Measurements from ENCODE around the gene TUBGCP3.

The TUBGCP3 gene

DNA sequence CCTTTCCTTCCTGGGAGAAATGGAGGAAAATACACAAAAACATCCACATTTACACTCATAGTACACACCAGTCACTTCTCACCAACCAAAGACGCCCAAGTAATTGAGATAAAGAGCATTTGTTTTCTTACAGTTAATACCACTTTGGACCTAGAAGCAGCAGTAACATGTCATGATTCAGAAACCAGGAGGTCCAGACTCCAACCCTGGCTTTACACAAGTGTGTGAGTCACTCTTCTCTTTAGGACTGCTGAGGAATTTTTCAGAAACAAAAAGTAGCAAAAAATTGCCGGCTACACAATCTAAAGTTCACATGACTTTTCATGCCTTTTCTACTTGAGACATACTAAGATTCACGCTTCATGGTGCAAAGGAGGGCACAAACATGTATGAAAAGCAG lies 42.1 kb downstream of the TUBGCP3 start:
- H3K4me3 ChIP-seq (ENCODE audit: low read depth, low read length): no peak overlapping the region
- TF ChIP-seq, protein P1, sequence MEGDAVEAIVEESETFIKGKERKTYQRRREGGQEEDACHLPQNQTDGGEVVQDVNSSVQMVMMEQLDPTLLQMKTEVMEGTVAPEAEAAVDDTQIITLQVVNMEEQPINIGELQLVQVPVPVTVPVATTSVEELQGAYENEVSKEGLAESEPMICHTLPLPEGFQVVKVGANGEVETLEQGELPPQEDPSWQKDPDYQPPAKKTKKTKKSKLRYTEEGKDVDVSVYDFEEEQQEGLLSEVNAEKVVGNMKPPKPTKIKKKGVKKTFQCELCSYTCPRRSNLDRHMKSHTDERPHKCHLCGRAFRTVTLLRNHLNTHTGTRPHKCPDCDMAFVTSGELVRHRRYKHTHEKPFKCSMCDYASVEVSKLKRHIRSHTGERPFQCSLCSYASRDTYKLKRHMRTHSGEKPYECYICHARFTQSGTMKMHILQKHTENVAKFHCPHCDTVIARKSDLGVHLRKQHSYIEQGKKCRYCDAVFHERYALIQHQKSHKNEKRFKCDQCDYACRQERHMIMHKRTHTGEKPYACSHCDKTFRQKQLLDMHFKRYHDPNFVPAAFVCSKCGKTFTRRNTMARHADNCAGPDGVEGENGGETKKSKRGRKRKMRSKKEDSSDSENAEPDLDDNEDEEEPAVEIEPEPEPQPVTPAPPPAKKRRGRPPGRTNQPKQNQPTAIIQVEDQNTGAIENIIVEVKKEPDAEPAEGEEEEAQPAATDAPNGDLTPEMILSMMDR (IDR thresholded peaks at IDR 0.05; ENCODE audit: low read depth, low read length): no peak

DNA sequence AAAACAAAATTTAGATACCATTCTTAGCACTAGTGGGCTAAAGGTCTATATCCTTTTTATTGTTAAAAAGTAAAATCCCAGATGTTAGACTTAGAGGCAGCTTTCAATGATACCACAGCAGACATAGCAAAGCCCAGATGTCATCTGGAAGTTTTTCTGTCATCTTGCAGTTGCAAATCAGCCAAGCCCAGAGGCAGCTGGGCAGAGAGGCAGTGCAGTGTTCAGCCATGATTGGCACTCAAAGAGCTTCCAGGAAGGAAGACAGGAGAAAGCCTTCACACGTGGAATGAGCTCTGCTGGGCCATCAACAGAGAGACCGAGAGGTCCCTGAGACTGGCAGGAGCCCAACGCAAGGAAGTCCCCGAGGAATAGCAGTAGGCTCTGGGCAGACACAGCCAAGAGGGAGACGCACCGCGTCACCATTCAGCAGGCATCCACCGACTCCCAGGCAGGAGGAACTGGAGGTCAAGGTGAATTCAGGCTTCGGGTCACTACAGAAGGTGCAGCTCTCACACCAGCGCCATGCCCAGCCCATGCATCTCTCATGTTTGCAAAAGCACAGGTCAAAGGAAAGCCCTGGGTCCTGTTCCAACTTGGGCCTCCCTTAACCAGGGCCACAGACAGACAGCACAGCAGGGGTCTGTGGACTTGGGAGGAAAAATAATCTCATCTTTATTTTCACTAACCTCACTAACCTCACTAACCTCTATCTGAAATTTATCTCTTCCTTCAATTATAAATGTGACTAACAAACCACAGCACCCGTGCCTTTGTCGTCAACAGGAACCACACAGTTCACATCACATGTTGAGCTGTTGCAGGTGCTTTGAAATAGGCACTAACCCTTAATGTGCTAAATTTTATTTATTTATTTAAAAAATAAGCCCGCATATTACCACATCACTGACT lies 54.9 kb downstream of the TUBGCP3 start:
- H3K4me3 ChIP-seq (ENCODE audit: low read depth, low read length): no peak overlapping the region
- TF ChIP-seq, protein P1 (IDR thresholded peaks at IDR 0.05; ENCODE audit: low read depth, low read length): no peak

DNA sequence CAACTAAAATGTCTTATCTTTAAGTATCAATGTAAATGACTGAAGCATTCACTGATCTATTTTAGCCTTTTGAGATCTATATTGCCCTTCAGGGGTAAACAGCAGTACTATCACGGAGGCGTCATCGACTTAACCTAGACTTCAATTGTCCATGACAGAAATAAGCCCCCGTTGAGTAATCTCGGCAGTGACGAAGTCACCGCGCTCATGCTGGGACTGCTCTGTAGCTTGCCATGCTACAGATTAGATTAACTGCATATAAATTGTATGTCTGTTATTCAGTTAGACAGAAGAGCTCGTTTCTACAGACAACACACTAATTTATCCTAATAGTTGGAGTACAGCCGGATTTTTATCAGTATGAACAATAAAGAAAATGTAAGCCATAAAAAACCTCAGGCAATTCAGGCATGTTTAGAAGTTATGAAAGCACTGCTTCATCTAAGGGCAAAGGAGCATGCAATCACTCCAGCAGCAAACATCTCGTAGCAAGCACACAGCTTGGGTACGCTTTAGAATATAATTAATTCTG lies 56.6 kb downstream of the TUBGCP3 start:
- H3K4me3 ChIP-seq (ENCODE audit: low read depth, low read length): no peak overlapping the region
- TF ChIP-seq, protein P1 (IDR thresholded peaks at IDR 0.05; ENCODE audit: low read depth, low read length): no peak

DNA sequence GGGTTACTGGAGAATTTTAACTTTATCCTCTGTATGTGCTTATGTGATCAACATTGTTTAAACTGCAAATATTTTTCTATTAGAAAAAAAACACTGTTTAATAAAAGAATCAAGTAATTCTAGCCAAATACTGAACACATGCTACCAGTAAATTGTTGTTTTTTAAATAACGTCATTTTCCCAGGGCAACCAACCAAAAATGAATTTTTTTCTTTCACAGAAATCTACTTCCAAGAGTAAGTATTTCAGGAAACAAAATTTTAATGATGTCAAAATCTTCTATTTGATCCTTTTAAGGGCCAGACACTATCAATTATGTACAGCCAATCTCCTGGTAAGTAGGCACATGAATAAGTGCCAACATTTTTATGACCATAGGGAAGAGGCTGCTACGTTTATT lies 57.1 kb downstream of the TUBGCP3 start:
- no peak overlapping the region for H3K4me3 ChIP-seq (ENCODE audit: low read depth, low read length)
- TF ChIP-seq, protein P1 (IDR thresholded peaks at IDR 0.05; ENCODE audit: low read depth, low read length): no peak

DNA sequence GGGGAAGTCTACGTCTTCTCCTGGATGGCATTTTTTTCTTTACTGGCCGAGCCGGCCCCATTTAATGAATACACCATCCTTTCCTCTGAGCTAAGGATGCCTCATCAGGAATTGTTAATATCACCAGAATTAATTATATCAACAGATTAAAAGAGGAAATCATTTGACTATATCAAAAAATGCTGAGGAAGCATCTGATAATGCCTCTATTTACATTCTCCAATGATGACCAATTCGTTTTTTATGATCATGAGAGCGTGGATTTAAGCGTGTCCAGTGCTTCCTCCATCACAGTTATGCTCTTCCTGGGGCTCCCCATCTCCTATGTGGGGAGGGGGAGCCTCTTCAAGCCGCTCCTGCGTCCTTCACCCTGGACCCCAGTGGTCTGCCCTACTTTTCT lies 58.7 kb downstream of the TUBGCP3 start:
- H3K4me3 ChIP-seq (ENCODE audit: low read depth, low read length): no peak overlapping the region
- TF ChIP-seq, protein P1 (IDR thresholded peaks at IDR 0.05; ENCODE audit: low read depth, low read length): no peak

DNA sequence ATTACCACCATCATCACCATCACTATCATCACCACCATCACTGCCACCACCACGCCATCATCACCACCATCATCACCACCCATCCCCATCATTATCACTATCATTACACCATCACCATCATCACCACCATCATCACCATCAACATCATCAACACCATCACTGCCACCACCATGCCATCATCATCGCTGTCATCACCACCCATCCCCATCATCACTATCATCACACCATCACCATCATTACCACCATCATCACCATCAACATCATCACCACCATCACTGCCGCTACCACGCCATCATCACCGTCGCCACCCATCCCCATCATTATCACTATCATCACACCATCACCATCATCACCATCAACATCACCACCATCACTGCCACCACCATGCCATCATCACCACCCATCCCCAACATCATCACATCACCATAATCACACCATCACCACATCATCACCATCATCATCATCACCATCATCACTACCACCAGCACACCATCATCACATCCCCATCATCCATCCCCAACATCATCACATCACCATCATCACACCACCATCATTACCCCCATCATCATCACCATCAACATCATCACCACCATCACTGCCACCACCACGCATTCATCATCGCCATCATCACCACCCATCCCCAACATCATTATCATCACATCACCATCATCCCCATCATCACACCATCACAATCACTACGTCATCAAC lies 61.7 kb downstream of the TUBGCP3 start:
- H3K4me3 ChIP-seq (ENCODE audit: low read depth, low read length): no peak overlapping the region

More for the DNA sequence above, 61.7 kb downstream of the TUBGCP3 start:
- TF ChIP-seq, protein P1 (IDR thresholded peaks at IDR 0.05; ENCODE audit: low read depth, low read length): no peak

Measured in WI38 (cell line).